ENCODE measurements around the gene TMEM53.
A peak's percentile ranks its signal among the peaks of the same experiment; 100 is the strongest.

TMEM53 gene

GRCh38 chr1:44630116-44630515 lies 44.2 kb downstream of the TMEM53 start:
- DNase-seq (ENCODE audit: low read depth in 3 of 3), result no peak

GRCh38 chr1:44628962-44629756 lies 45.1 kb downstream of the TMEM53 start:
- DNase-seq (ENCODE audit: low read depth in 3 of 3), result no peak

GRCh38 chr1:44625348-44625747 lies 48.9 kb downstream of the TMEM53 start:
- no peak for DNase-seq (ENCODE audit: low read depth in 3 of 3)

- no peak for DNase-seq (ENCODE audit: low read depth in 3 of 3)
These were observed 49.9 kb downstream of the TMEM53 start for GRCh38 chr1:44624268-44624901.

GRCh38 chr1:44621841-44622286 lies 52.4 kb downstream of the TMEM53 start:
- DNase-seq (ENCODE audit: low read depth in 3 of 3), result no peak

GRCh38 chr1:44620072-44620471 lies 54.2 kb downstream of the TMEM53 start:
- no peak for DNase-seq (ENCODE audit: low read depth in 3 of 3)

- DNase-seq (ENCODE audit: low read depth in 3 of 3), result no peak
These were observed 54.9 kb downstream of the TMEM53 start for GRCh38 chr1:44619261-44619900.

- no peak for DNase-seq (ENCODE audit: low read depth in 3 of 3)
These were observed 56.6 kb downstream of the TMEM53 start for GRCh38 chr1:44617703-44618029.

GRCh38 chr1:44616991-44617702 lies 57.1 kb downstream of the TMEM53 start:
- no peak for DNase-seq (ENCODE audit: low read depth in 3 of 3)

- no peak for DNase-seq (ENCODE audit: low read depth in 3 of 3)
These were observed 57.8 kb downstream of the TMEM53 start for GRCh38 chr1:44616284-44616990.

- no peak for DNase-seq (ENCODE audit: low read depth in 3 of 3)
These were observed 60.3 kb downstream of the TMEM53 start for GRCh38 chr1:44613941-44614340.

- no peak for DNase-seq (ENCODE audit: low read depth in 3 of 3)
These were observed 62.4 kb downstream of the TMEM53 start for GRCh38 chr1:44611866-44612265.

- no peak for DNase-seq (ENCODE audit: low read depth in 3 of 3)
These were observed 62.9 kb downstream of the TMEM53 start for GRCh38 chr1:44611419-44611818.

- DNase-seq (ENCODE audit: low read depth in 3 of 3), result no peak
These were observed 63.6 kb downstream of the TMEM53 start for GRCh38 chr1:44610527-44611148.

GRCh38 chr1:44609768-44610526 lies 64.3 kb downstream of the TMEM53 start:
- DNase-seq (ENCODE audit: low read depth in 3 of 3), result no peak

- peak in 1 of 3 experiments; percentile 32 for DNase-seq (ENCODE audit: low read depth in 3 of 3)
These were observed 64.9 kb downstream of the TMEM53 start for GRCh38 chr1:44609412-44609767.

- DNase-seq (ENCODE audit: low read depth in 3 of 3), result no peak
These were observed 66.1 kb downstream of the TMEM53 start for GRCh38 chr1:44608141-44608540.

GRCh38 chr1:44606701-44607281 lies 67.5 kb downstream of the TMEM53 start:
- no peak for DNase-seq (ENCODE audit: low read depth in 3 of 3)

- DNase-seq (ENCODE audit: low read depth in 3 of 3), result no peak
These were observed 68.2 kb downstream of the TMEM53 start for GRCh38 chr1:44605914-44606615.

Measured in stimulated activated CD4-positive, alpha-beta T cell treated with anti-CD3 and anti-CD28 coated beads, TNF-alpha, amount 100 ng/mL, for 24 hours (primary cell).